ENCODE data around the gene VPS26A. TPM values are rescaled to one million over a fixed set of nuclear protein-coding genes. Genes with fewer than 3 reads are reported as not detected.

Gene VPS26A
- total RNA-seq, 1 donor from 2014 or later = 56.0 TPM

GRCh38 chr10:69097729-69098128, 26.2 kb upstream of the VPS26A start:
- no peak overlapping the region for H3K27ac Mint-ChIP-seq
- no peak overlapping the region for H3K4me3 Mint-ChIP-seq
- TF ChIP-seq, protein P1, sequence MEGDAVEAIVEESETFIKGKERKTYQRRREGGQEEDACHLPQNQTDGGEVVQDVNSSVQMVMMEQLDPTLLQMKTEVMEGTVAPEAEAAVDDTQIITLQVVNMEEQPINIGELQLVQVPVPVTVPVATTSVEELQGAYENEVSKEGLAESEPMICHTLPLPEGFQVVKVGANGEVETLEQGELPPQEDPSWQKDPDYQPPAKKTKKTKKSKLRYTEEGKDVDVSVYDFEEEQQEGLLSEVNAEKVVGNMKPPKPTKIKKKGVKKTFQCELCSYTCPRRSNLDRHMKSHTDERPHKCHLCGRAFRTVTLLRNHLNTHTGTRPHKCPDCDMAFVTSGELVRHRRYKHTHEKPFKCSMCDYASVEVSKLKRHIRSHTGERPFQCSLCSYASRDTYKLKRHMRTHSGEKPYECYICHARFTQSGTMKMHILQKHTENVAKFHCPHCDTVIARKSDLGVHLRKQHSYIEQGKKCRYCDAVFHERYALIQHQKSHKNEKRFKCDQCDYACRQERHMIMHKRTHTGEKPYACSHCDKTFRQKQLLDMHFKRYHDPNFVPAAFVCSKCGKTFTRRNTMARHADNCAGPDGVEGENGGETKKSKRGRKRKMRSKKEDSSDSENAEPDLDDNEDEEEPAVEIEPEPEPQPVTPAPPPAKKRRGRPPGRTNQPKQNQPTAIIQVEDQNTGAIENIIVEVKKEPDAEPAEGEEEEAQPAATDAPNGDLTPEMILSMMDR (conservative IDR thresholded peaks at IDR 0.05) = no peak
- no peaks in the 10 kb centered on the region for H3K9me3 Mint-ChIP-seq
- no peak for DNase-seq (ENCODE audit: extremely low spot score, unreplicated experiment)
- H3K27me3 Mint-ChIP-seq = peaks cover 14% of the 10 kb centered on the region
- H3K4me1 Mint-ChIP-seq (ENCODE audit: unreplicated experiment) = no peaks in the 10 kb centered on the region
- H3K36me3 Mint-ChIP-seq = no peaks in the 10 kb centered on the region

GRCh38 chr10:69100136-69100872, 23.7 kb upstream of the VPS26A start:
- Mint-ChIP-seq H3K9me3 (no peaks in the 10 kb centered on the region), H3K36me3 (no peaks in the 10 kb centered on the region), H3K4me3 (no peak overlapping the region), H3K4me1 (ENCODE audit: unreplicated experiment) (no peaks in the 10 kb centered on the region), H3K27ac (no peak overlapping the region), H3K27me3 (peaks cover 19% of the 10 kb centered on the region)
- TF ChIP-seq, protein P1 (conservative IDR thresholded peaks at IDR 0.05) = no peak
- no peak for DNase-seq (ENCODE audit: extremely low spot score, unreplicated experiment)

DNA sequence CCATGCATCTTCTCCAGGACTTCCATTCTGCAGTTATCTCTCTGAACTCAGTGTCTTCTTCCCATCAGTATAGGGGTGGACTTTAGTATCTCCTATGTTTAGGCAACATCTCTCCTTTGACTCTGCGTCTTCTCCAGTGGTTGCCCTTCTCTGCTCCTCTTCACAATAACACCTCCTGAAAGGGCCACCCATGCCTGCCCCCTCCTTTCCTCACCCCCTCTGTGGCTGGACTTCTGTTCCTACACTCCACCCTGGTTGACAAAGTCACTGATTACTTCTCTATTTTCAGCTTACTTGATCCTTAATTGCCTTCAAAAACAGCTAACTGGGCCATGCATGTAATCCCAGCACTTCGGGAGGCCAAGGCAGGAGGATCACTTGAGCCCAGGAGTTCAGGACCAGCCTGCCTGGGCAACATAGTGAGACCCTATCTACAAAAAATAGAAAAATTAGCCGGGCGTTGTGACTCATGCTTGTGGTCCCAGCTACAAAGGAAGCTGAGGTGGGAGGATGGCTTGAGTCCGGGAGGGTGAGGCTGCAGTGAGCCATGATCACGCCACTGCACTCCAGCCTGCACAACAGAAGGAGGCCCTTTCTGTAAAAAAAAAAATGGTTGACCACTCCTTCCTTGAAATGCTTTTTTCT, 22.4 kb upstream of the VPS26A start:
- Mint-ChIP-seq H3K27me3 (peaks cover 21% of the 10 kb centered on the region), H3K4me1 (ENCODE audit: unreplicated experiment) (no peaks in the 10 kb centered on the region), H3K36me3 (no peaks in the 10 kb centered on the region), H3K27ac (no peak overlapping the region), H3K4me3 (no peak overlapping the region), H3K9me3 (no peaks in the 10 kb centered on the region)
- TF ChIP-seq, protein P1 (conservative IDR thresholded peaks at IDR 0.05) = no peak
- DNase-seq (ENCODE audit: extremely low spot score, unreplicated experiment) = no peak

DNA sequence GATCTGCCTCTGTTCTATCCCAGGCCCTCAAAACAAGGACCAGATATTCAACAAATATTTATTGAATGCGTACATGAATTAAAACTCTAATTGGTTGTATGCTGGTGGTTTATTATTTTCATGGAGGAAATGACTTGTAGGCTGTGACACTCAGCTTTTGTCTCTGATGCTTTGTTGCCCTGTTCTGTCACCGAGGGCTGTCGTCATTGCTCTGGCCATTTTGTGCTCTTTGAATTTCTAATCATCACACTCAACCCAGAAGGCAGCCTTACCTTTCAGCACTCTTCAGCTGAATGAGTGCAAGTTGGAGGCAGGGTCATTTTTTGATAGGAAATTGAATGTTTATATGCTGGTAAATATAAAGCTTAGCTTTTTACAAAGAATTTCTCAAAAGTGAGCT, 21.5 kb upstream of the VPS26A start:
- Mint-ChIP-seq H3K4me1 (ENCODE audit: unreplicated experiment) (no peaks in the 10 kb centered on the region), H3K27ac (no peak overlapping the region), H3K9me3 (no peaks in the 10 kb centered on the region), H3K36me3 (no peaks in the 10 kb centered on the region), H3K27me3 (peaks cover 25% of the 10 kb centered on the region), H3K4me3 (no peak overlapping the region)
- TF ChIP-seq, protein P1 (conservative IDR thresholded peaks at IDR 0.05) = no peak
- no peak for DNase-seq (ENCODE audit: extremely low spot score, unreplicated experiment)

- no peak for DNase-seq (ENCODE audit: extremely low spot score, unreplicated experiment)
- peaks cover 22% of the 10 kb centered on the region for H3K27me3 Mint-ChIP-seq
- H3K9me3 Mint-ChIP-seq = no peaks in the 10 kb centered on the region
- TF ChIP-seq, protein P1 (conservative IDR thresholded peaks at IDR 0.05) = no peak
- no peak overlapping the region for H3K27ac Mint-ChIP-seq
- no peaks in the 10 kb centered on the region for H3K4me1 Mint-ChIP-seq (ENCODE audit: unreplicated experiment)
- no peak overlapping the region for H3K4me3 Mint-ChIP-seq
- no peaks in the 10 kb centered on the region for H3K36me3 Mint-ChIP-seq
Observed at GRCh38 chr10:69103784-69104183, 20.2 kb upstream of the VPS26A start.

All from type B pancreatic cell (in vitro differentiated cells).